Measurements from ENCODE around the gene NELL1. TPM values are rescaled to one million over a fixed set of nuclear protein-coding genes. Genes with fewer than 3 reads are reported as not detected.

NELL1 gene
- total and polyA plus RNA-seq, 2 donors (not counting 3 experiments of a cell fraction or from before 2014, with no cell fraction given) = not detected

DNA sequence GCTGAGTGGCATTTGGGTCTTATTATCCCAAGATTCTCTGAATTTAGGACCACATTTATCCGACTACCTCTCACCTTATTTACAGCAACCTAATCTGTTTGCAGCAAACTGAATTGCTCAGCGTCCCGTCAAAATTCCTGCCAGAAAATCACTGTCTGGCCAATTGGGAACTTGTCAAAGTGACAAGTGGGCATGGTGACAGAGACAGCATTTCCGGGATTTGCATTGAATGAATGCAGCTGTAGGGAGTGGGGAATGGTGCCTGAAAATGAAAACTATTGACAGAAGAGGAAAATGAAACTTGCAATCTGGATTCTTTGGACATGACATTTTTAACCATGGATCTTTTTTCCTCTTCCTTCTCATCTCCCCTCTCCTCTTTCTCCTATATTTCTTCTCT lies 113.8 kb downstream of the NELL1 start:
- FAIRE-seq = no peak
- Histone ChIP-seq H3K9me1 (replicated peaks; ENCODE audit: control insufficient read depth, extremely low read depth, insufficient read depth, low read length) (no peaks in the 10 kb centered on the region), H3K4me1 (ENCODE audit: control insufficient read depth, extremely low read depth, insufficient read depth, low read length) (no peaks in the 10 kb centered on the region), H4K20me1 (replicated peaks; ENCODE audit: control insufficient read depth, extremely low read depth, insufficient read depth, low read length) (no peaks in the 10 kb centered on the region), H3K4me3 (replicated peaks in 1 of 3; ENCODE audit: insufficient read depth in 1 of 3, low read depth in 1 of 3, low read length in 3 of 3) (no peak overlapping the region), H3K36me3 (ENCODE audit: control insufficient read depth in 2 of 2, extremely low read depth in 1 of 2, insufficient read depth in 2 of 2, low read length in 2 of 2) (no peaks in the 10 kb centered on the region), H3K27ac (ENCODE audit: insufficient read depth, low read depth, low read length) (no peak overlapping the region), H3K79me2 (ENCODE audit: control insufficient read depth, insufficient read depth, low read length) (no peaks in the 10 kb centered on the region), H3K27me3 (ENCODE audit: control insufficient read depth in 2 of 2, insufficient read depth in 2 of 2, low read length in 2 of 2) (no peaks in the 10 kb centered on the region), H3K9me3 (replicated peaks; ENCODE audit: control insufficient read depth, insufficient read depth, low read length) (no peaks in the 10 kb centered on the region), H3K9ac (replicated peaks; ENCODE audit: extremely low read depth, insufficient read depth, low read length) (no peak overlapping the region), H3K4me2 (ENCODE audit: insufficient read depth, low read length) (no peak overlapping the region), H2AFZ (ENCODE audit: low read depth, low read length) (no peak overlapping the region)
- no peak for TF ChIP-seq MYC (IDR thresholded peaks at IDR 0.05; ENCODE audit: low read depth, low read length)
- TF ChIP-seq JUN (IDR thresholded peaks at IDR 0.05; ENCODE audit: borderline replicate concordance, insufficient read depth, insufficient read length, low read depth) = no peak
- no peak for TF ChIP-seq MAX (IDR thresholded peaks at IDR 0.05; ENCODE audit: insufficient read depth, insufficient read length)
- no peak for TF ChIP-seq GATA2 (IDR thresholded peaks at IDR 0.05; ENCODE audit: insufficient read depth, insufficient read length, low read depth, low read length)
- TF ChIP-seq, protein P1, sequence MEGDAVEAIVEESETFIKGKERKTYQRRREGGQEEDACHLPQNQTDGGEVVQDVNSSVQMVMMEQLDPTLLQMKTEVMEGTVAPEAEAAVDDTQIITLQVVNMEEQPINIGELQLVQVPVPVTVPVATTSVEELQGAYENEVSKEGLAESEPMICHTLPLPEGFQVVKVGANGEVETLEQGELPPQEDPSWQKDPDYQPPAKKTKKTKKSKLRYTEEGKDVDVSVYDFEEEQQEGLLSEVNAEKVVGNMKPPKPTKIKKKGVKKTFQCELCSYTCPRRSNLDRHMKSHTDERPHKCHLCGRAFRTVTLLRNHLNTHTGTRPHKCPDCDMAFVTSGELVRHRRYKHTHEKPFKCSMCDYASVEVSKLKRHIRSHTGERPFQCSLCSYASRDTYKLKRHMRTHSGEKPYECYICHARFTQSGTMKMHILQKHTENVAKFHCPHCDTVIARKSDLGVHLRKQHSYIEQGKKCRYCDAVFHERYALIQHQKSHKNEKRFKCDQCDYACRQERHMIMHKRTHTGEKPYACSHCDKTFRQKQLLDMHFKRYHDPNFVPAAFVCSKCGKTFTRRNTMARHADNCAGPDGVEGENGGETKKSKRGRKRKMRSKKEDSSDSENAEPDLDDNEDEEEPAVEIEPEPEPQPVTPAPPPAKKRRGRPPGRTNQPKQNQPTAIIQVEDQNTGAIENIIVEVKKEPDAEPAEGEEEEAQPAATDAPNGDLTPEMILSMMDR (IDR thresholded peaks at IDR 0.05; ENCODE audit: extremely low read depth in 1 of 2, insufficient read depth in 1 of 2, low read depth in 1 of 2, low read length in 2 of 2) = no peak
- no peak for TF ChIP-seq POLR2AphosphoS5 (IDR thresholded peaks at IDR 0.05; ENCODE audit: insufficient read depth, low read depth, low read length)
- TF ChIP-seq EZH2 (IDR thresholded peaks at IDR 0.05; ENCODE audit: borderline replicate concordance, low read depth, low read length, severe bottlenecking) = no peak
- no peak for TF ChIP-seq POLR2A (IDR thresholded peaks at IDR 0.05; ENCODE audit: low read depth, low read length)
- TF ChIP-seq FOS (IDR thresholded peaks at IDR 0.05; ENCODE audit: borderline replicate concordance, insufficient read depth, low read length) = no peak
- BruUV-seq (replicated peaks) = no TSS peak
- dilution Hi-C loops (cut with MboI; ENCODE audit: extremely low pct_ligation_motif_present, low sequenced_read_pairs) (no loop called here), intact Hi-C loops (cut with micrococcal nuclease) (no loop called here)
- DNase-seq (ENCODE audit: low read depth, low spot score) = no peak
- CTCF ChIA-PET = no interaction called here
- POLR2A ChIA-PET = no interaction called here

Data from endothelial cell of umbilical vein (primary cell).